PC-9 (cell line): ENCODE data around the gene KCNK17. TPM values are rescaled to one million over a fixed set of nuclear protein-coding genes. Genes with fewer than 3 reads are reported as not detected.

Experiments
- BruUV-seq: library from RNA; stranded (reverse); fragments of 400-500 nt; replicated peaks from 2 replicates; lab custom pipeline; 2021; lab: Mats Ljungman, UMichigan
- CTCF ChIA-PET: fragments of 300-600 bp; sonication (Branson Sonifier 250); formaldehyde crosslinking; loops from one replicate; lab custom pipeline; 2022; ENCODE audit warnings: antibody characterized with exemption; lab: Charles Lee
- POLR2A ChIA-PET: fragments of 300-600 bp; sonication (Branson Sonifier 250); formaldehyde crosslinking; loops from one replicate; lab custom pipeline; 2022; ENCODE audit warnings: antibody characterized with exemption; ENCODE audit not compliant: unreplicated experiment; lab: Charles Lee
- DNase-seq, 2 experiments: peaks; one replicate each; pipeline versions ENCODE4 v3.0.0 to v3.0.0-alpha.2; 2015 to 2022; ENCODE audit warnings: mixed read lengths in 1 of 2
- H2AFZ ChIP-seq: fragments of 200-600 bp; sonication (generic); 2 replicates; pipeline ENCODE4 v1.8.1; 2017; ENCODE audit warnings: antibody characterized with exemption
- H3F3A ChIP-seq: fragments of 200-600 bp; sonication (generic); 2 replicates; pipeline ENCODE4 v1.8.1; 2017; ENCODE audit warnings: antibody characterized with exemption, mild to moderate bottlenecking, low read depth; ENCODE audit not compliant: insufficient read depth
- H3K27ac ChIP-seq: fragments of 200-600 bp; sonication (generic); 2 replicates; pipeline ENCODE4 v1.6.1; 2016; ENCODE audit warnings: mixed run types
- H3K27me3 ChIP-seq: fragments of 200-600 bp; sonication (generic); 2 replicates; pipeline ENCODE4 v1.6.1; 2016; ENCODE audit warnings: low read depth, mixed run types; ENCODE audit not compliant: insufficient read depth
- H3K36me3 ChIP-seq: fragments of 200-600 bp; sonication (generic); 2 replicates; pipeline ENCODE4 v1.6.1; 2016; ENCODE audit warnings: low read depth, mixed run types
- H3K4me1 ChIP-seq: fragments of 200-600 bp; sonication (generic); replicated peaks from 2 replicates; pipeline ENCODE4 v1.6.1; 2016; ENCODE audit warnings: mixed run types; ENCODE audit not compliant: insufficient read depth
- H3K4me2 ChIP-seq: fragments of 200-600 bp; sonication (generic); 2 replicates; pipeline ENCODE4 v1.6.1; 2017; ENCODE audit warnings: mixed run types
- H3K4me3 ChIP-seq: fragments of 200-600 bp; sonication (generic); 2 replicates; pipeline ENCODE4 v1.6.1; 2016; ENCODE audit warnings: mixed run types
- H3K79me2 ChIP-seq: fragments of 200-600 bp; sonication (generic); 2 replicates; pipeline ENCODE4 v1.6.1; 2017; ENCODE audit warnings: low read depth, mixed run types
- H3K9me2 ChIP-seq: fragments of 200-600 bp; sonication (generic); 2 replicates; pipeline ENCODE4 v1.8.1; 2017; ENCODE audit warnings: mild to moderate bottlenecking; ENCODE audit not compliant: insufficient read depth
- H3K9me3 ChIP-seq: fragments of 200-600 bp; sonication (generic); 2 replicates; pipeline ENCODE4 v1.8.1; 2016; ENCODE audit warnings: low read depth; ENCODE audit not compliant: insufficient read depth
- H4K20me1 ChIP-seq: fragments of 200-600 bp; sonication (generic); 2 replicates; pipeline ENCODE4 v1.8.1; 2017; ENCODE audit not compliant: insufficient read depth
- EZH2 ChIP-seq: fragments of 200-600 bp; sonication (generic); IDR thresholded peaks from 2 replicates; pipeline ENCODE4 v1.8.0; 2017; ENCODE audit warnings: antibody characterized with exemption, low read depth
- intact Hi-C: fragments of 100-400 bp; cut with micrococcal nuclease; formaldehyde crosslinking; loops from one replicate; pipeline ENCODE4 v1.10.0; 2022; ENCODE audit not compliant: unreplicated experiment
- total RNA-seq: library from RNA; stranded (reverse); gene quantifications from 2 replicates; pipeline ENCODE4 v1.2.3, GENCODE V29; 2021
- TF ChIP-seq, protein P1 (sequence below): fragments of 200-600 bp; sonication (generic); conservative IDR thresholded peaks from 2 replicates; pipeline ENCODE4 v1.6.1; 2017; ENCODE audit warnings: mixed run types, antibody characterized with exemption, mild to moderate bottlenecking, moderate library complexity

KCNK17 gene
- total RNA-seq, 1 experiment from 2014 or later: not detected

DNA sequence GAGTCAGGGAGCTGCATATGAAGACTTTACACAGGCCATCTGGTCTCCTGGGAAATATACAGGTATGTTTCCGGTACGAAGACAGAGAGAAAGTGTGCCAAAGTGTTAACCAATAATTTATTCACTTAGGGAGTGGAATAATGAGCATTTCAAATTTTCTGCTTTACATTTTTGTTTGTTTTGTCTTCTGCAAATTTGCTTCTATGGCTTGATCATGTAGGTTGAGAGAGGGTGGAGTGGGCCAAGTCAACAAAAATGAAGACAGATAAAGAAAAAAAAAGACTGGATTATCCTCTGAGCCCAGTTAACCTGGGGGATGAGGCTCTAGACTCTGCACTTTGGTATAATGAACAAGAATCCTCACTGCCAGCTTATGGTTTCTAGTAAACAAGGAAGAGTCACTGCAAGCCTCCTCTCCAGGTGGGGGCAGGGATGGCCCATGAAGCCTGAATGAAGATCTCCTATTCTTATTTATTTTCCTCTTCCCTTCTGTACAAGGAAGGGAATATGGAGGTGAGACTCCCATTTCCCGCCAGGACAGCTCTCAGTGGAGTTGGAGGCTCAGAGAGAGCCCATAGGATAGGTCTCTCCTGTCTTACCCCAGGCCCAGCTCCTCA lies 37.7 kb downstream of the KCNK17 start:
- no TSS peak for BruUV-seq
- Histone ChIP-seq H3K4me2 (no peak overlapping the region), H2AFZ (no peak overlapping the region), H3K79me2 (no peaks in the 10 kb centered on the region), H3F3A (peaks cover 10% of the 10 kb centered on the region), H4K20me1 (no peaks in the 10 kb centered on the region), H3K27me3 (no peaks in the 10 kb centered on the region), H3K36me3 (no peaks in the 10 kb centered on the region), H3K4me3 (no peak overlapping the region), H3K27ac (no peak overlapping the region), H3K9me3 (no peaks in the 10 kb centered on the region), H3K4me1 (peaks cover 38% of the 10 kb centered on the region), H3K9me2 (no peaks in the 10 kb centered on the region)
- TF ChIP-seq, protein P1, sequence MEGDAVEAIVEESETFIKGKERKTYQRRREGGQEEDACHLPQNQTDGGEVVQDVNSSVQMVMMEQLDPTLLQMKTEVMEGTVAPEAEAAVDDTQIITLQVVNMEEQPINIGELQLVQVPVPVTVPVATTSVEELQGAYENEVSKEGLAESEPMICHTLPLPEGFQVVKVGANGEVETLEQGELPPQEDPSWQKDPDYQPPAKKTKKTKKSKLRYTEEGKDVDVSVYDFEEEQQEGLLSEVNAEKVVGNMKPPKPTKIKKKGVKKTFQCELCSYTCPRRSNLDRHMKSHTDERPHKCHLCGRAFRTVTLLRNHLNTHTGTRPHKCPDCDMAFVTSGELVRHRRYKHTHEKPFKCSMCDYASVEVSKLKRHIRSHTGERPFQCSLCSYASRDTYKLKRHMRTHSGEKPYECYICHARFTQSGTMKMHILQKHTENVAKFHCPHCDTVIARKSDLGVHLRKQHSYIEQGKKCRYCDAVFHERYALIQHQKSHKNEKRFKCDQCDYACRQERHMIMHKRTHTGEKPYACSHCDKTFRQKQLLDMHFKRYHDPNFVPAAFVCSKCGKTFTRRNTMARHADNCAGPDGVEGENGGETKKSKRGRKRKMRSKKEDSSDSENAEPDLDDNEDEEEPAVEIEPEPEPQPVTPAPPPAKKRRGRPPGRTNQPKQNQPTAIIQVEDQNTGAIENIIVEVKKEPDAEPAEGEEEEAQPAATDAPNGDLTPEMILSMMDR: no peak
- no peak for TF ChIP-seq EZH2
- intact Hi-C loops: no loop called here
- POLR2A ChIA-PET: no interaction called here
- DNase-seq: no peak
- CTCF ChIA-PET: interaction anchor here (0.7 kb wide), 1 partner anchor 1791 kb away, joined by 3 read pairs; no protein-coding TSS in a partner anchor

DNA sequence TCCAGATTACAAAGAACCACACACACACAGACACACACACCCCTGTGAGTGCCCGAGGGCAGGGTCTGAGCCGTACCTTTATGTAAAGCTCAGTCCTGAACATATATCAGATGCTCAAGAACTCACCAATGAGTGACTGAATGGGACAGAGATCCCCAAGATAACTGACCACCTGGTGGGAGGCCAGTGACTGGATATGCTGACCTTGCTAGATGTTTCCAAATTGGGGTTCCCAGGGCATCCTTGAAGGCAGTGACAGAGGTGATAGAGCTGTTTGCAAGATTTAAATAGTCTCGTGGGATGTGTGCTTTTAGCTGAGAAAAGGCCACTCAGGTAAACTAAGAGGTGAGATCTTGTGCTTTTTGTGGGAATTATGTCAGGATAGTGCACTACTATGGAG lies 39.3 kb downstream of the KCNK17 start:
- intact Hi-C loops: no loop called here
- no peaks in the 10 kb centered on the region for H3K36me3 ChIP-seq
- no peak overlapping the region for H3K27ac ChIP-seq
- no peak overlapping the region for H3K4me3 ChIP-seq
- H4K20me1 ChIP-seq: no peaks in the 10 kb centered on the region
- H3K9me2 ChIP-seq: no peaks in the 10 kb centered on the region
- no peak overlapping the region for H2AFZ ChIP-seq
- BruUV-seq: no TSS peak
- CTCF ChIA-PET: no interaction called here
- H3K4me2 ChIP-seq: no peak overlapping the region
- no peak for TF ChIP-seq EZH2
- TF ChIP-seq, protein P1: no peak
- no peaks in the 10 kb centered on the region for H3K9me3 ChIP-seq
- no peak for DNase-seq
- H3K27me3 ChIP-seq: no peaks in the 10 kb centered on the region
- H3K79me2 ChIP-seq: no peaks in the 10 kb centered on the region
- peaks cover 11% of the 10 kb centered on the region for H3F3A ChIP-seq
- peaks cover 37% of the 10 kb centered on the region for H3K4me1 ChIP-seq
- POLR2A ChIA-PET: no interaction called here

DNA sequence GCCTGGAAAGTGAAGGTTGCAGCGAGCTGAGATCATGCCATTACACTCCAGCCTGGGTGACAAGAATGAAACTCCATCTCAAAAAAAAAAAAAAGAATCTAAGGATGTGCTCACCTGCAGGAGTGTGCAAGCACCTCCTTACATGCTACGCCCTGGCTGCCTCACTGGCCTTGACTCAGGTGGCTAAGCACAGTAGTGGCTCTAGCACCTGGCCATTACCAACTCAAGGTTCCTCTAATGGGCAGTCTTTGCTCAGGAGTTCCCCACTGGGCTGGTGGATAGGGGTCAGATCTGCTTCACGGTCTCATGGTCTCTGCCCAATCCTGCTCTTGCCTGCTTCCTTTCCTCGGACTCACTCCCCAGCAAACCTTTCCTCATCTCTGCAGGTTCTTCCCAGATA lies 39.7 kb downstream of the KCNK17 start:
- DNase-seq: no peak
- no TSS peak for BruUV-seq
- Histone ChIP-seq H3K4me2 (no peak overlapping the region), H3K9me3 (no peaks in the 10 kb centered on the region), H3K27ac (no peak overlapping the region), H3K36me3 (no peaks in the 10 kb centered on the region), H4K20me1 (no peaks in the 10 kb centered on the region), H3K27me3 (no peaks in the 10 kb centered on the region), H3F3A (peaks cover 10% of the 10 kb centered on the region; the same call in 1 of the 2 replicates), H2AFZ (no peak overlapping the region), H3K79me2 (no peaks in the 10 kb centered on the region), H3K4me3 (no peak overlapping the region), H3K4me1 (peaks cover 37% of the 10 kb centered on the region), H3K9me2 (no peaks in the 10 kb centered on the region)
- TF ChIP-seq, protein P1: no peak
- TF ChIP-seq EZH2: no peak
- intact Hi-C loops: no loop called here
- CTCF ChIA-PET: no interaction called here
- POLR2A ChIA-PET: no interaction called here
